GM18526 (cell line): ENCODE measurements around the gene CHMP4A.

Source experiments
- POLR2A ChIP-seq: IDR thresholded peaks from 3 replicates; pipeline ENCODE4 v1.6.1; 2011; ENCODE audit not compliant: insufficient read length; ENCODE audit errors: extremely low read depth

The CHMP4A gene

DNA sequence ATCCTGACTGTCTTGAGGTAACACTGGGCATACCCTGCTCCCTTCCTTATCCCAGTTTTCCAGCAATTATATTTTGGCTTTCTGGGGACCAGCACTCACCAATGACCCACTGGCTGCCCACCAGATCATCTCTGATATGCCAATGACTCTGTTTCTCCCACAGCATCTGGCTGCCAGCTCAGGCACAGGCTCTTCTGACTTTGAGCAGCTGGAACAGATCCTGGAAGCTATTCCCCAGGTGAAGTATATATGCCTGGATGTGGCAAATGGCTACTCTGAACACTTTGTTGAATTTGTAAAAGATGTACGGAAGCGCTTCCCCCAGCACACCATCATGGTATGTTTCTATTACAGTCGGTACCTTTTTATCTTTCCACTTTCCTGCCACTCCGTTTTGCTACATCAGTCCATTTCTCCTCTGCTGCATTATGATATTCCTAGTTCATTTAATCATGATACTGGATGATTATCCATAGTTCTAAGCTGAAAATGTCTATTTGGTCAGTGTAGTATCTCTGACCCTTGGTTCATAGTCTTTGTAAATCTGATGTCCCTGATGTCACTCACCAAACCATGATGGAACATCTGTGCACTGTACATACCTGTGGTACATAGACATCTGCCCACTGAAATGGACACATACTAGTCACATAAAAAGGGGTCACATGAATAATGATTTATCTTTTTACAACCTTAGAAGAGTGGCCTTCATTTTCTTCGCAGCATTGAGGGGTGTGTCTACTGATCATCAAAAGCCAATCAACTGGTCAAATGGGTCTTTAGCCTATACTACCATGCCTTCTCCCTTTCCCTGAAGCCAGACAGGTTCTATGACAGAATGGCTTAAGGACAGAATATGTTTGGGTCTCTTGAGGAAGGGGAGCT is 22.8 kb upstream of the CHMP4A start:
- no peak for TF ChIP-seq POLR2A

DNA sequence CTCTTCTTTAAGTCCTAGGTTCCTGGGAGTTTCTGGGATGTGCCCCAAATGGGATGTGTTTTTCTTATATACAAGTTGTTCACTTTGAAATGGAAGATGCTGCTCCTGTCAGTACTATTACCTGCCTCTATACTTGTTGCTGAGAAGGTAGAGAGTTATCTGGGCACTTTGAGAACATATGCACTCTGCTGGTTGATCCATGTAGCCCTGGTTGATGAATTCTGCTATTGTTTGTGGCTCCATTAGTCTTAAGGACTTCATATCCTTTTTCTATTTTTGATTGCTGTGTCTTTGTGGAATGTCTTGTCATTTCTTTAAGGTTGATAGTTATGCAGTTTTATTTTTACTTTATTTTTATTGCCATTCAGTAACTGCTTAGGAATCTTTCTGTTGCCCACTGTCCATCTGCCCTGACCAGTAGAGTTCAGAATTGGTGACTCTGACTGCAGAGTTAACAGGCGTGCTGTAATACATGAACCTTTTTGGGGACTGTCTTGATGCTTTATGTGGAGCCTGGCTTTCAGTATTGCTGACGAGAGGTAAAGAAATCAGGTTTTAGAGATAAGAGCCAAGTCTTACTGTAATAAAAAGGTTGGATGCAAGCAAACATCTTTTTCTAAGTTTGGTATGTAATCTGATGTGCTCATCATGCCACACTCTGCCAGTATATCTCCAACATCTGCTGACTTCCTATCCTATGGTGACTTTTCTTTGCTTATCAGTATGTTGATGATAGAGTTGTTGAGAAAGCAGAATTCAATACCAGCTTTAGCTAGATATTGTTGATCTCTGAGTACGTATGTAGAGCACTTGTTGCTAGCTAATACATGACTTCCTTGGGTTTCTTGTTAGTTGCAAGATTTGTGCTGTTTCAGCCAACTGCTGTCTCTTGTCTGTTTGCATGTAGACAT is 21.1 kb upstream of the CHMP4A start:
- TF ChIP-seq POLR2A, result no peak

DNA sequence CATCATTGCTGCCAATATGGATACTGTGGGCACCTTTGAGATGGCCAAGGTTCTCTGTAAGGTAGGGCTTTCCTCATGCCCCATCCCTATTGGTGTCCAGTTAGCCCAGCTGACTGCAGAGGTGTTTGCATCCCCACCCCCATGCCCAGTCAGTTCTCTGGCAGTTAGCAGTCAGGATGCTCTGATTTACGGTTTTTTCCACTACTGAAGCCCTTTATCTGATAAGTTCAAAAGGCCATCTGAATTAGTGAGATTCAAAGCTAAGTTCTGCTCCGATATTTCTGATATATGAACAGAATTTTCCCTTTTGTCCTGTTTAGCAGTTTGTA is 20.2 kb upstream of the CHMP4A start:
- no peak for TF ChIP-seq POLR2A

DNA sequence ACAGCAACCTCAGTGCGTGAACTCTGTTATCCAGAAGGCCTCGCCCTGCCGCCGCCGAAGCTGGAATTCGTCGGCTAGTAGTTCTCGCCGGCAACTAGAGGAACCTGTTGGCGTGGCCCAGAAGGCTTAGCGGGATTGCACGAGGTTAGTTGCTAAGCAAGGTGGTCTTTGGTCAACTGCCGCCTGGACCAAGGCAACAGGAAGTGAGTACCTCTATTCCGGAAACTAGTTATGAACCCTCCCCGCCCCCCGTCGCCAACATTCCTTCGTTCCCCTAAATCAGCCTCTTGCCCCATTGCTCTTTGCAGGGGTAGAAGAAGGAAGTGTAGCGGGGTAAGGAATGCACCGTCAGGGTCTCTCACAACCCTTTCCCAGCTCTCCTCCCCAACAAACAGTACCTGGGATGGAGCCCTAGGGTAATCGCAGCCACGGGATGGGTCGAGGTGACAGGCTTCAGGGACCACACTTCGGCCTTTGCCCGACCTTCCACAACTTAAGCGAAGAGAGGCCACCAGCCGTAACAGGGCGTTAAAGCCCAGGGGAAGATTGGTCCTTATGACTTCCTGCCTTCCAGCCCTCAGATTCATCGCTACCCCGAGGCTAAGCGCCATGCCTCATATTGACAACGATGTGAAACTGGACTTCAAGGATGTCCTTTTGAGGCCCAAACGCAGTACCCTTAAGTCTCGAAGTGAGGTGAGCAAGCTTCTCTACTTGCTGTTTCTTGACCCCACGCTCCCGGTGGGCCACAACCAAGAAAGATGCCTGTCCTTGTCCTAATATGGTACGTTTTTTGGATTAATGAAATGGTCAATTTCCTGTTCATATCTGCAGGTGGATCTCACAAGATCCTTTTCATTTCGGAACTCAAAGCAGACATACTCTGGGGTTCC is 19.6 kb upstream of the CHMP4A start, which contains the start of gene GMPR2:
Gene GMPR2, plus strand, starts transcription at position 285 of the 893 bp plus-strand sequence. Its CDS starts 325 bp downstream, at position 610.
- TF ChIP-seq POLR2A, result peak; percentile 51

DNA sequence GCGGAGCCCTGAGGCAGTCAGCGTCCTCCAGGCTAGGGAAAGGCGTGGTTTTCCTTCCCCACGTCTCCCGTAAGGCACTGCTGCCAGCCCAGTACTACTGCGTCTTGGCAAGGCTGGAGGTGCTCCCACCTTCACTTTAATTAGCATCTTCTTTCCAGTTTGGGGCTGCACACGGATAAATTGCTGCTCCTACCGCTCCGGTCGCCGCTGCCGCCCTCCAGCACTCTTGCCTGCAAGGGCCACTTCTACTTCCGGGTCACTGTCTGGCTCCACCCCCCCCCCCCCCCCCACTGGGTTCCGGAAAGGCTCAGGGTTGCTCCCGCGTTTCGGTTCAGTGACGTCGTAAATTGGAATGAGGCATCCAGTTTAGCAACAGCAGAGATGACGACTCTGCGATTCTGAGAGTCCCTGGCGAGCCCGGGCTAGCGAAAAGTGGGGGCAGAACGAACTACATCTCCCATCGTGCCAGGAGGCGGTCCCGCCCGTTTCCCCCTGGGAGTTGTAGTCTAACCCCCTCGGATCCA is 18.9 kb upstream of the CHMP4A start, which contains the start of gene NEDD8:
Gene NEDD8, minus strand, starts transcription at position 247 of the 524 bp plus-strand sequence. Its CDS starts 100 bp downstream, at position 147.
- TF ChIP-seq POLR2A, result peak; percentile 50

DNA sequence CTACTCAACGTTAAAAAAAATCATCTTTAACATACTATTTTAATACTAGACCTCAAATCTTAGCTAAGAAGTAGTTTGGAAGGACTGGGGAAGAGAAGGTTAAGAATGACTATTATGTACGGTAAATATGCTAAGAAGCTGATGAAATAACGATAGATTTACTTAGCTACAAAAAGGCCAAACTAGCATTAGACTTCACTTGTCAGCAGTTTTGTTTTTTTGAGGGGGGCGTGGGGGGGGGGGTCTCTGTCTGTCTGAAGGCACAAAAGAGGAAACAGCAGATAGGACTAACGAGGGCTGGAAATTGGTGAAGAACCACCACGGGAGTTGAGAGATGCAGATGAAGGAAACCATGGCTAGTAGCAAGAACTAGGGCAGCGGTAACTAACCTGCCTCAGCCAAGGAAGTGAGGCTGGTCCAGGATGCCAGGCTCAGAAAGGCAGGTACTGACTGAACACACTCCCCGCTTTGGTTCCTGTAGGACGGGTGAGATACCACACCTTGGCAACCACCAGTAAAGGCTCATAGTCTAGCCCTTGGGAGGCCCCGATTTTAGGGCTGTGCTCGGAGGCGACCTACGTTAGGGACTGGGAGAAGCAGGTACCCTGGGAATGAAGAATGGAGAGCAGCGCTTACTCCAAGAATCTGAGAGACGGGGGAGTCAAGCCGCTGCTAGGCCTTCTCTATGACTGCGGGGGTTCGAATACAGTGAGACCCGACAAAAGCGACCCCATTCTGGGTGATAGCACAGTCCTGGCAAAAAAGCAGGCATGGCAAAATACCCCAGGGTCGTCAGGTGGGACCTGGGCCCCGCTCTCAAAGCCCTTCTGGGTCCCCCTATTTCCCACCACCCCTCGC is 18.2 kb upstream of the CHMP4A start:
- TF ChIP-seq POLR2A, result no peak

DNA sequence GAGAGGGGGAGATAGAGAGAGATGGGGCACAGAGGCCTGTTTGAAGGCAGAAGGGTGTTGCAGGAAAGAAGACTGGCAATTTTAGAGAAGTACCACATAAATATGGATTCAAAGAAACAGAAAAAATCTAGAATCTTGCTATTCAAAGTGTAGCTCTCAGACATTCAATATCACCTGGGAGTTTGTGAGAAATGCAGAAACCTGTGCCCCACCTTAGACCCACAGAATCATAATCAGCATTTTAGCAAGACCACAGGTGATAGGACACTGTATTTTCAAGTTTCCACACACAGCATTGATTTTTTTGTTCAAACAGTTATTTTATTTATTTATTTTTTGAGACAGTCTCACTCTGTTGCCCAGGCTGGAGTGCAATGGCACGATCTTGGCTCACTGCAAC is 15.6 kb upstream of the CHMP4A start:
- no peak for TF ChIP-seq POLR2A

DNA sequence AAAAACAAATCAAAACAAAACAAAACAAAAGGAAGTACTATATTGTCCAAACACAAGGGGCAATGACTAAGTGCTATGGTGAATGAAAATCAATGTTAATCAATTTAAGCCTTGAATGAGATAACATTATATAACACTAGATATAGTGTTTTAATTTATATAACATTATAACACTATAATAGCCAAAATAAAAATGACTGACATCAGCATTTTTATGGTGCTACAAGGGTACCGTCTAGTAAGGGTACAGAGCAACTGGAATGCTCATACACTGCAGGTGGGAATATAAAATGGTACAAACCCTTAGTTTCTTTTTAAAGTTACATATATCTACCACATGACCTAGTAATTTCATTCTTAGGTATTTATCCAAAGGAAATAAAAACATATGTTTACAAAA is 13.2 kb upstream of the CHMP4A start:
- no peak for TF ChIP-seq POLR2A

DNA sequence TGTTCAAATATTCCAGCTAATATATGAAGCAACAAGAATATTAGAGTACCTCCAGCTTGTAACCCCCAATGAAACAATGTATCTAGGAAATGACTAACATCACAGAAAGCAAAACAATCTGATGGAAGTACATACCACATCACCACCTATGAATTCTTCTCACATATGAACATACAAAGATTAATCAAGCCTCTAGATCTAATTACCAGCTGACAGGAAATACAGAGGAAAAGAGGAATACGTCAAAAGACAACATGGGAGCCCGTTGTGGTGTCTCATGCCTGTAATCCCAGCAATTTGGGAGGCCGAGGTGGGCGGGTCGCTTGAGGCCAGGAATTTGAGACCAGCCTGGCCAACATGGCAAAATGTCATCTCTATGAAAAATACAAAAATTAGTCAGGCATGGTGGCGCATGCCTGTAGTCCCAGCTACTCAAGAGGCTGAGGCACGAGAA is 11.4 kb upstream of the CHMP4A start:
- no peak for TF ChIP-seq POLR2A

DNA sequence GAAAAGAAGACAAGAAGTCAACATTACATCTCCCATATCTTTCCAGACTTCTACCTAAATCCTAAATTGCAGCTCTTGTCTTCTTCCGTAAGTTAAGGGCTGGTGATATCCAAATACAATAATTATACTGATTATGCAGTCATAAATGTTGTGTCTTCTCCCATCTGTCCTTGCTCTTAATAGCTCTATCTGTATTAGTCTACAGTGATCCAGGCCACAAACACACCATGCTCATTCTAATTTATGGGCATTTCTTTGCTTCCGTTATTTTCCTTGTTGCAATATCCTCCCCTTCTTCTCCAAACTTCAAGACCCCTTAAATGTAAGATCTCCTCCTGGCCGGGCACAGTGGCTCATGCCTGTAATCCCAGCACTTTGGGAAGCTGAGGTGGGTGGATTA is 6.2 kb upstream of the CHMP4A start:
- TF ChIP-seq POLR2A, result no peak

DNA sequence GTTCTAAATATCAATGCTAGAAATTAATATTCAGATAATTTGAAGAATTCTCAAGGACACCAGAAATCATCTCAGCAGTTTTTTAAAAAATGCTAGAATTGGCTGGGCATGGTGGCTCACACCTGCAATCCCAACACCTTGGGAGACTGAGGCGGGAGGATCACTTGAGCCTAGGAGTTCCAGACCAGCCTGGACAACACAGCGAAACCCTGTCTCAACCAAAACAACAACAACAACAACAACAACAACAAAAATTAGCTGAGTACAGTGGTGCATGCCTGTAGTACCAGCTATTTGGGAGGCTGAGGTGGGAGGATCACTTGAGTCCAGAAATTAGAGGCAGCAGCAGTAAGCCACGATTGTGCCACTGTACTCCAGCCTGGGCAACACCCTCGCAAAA is 5.8 kb upstream of the CHMP4A start:
- TF ChIP-seq POLR2A, result no peak

DNA sequence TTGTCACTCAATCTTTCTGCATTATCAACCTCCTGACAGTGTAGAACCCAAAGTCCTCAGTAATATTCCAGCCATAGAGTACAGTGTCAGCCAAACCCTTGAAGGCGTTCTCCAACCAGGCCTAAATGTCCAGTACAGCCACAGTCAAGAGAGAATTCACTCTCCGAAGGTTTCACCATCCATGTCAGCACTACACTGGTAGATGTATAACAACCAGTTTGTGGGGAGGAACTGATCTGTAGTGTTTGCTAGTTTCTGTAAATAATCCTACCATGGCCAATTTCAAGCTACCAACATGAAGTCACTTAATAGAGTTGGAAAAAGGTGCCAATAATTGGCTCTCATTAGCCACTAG is 3.0 kb upstream of the CHMP4A start:
- no peak for TF ChIP-seq POLR2A

DNA sequence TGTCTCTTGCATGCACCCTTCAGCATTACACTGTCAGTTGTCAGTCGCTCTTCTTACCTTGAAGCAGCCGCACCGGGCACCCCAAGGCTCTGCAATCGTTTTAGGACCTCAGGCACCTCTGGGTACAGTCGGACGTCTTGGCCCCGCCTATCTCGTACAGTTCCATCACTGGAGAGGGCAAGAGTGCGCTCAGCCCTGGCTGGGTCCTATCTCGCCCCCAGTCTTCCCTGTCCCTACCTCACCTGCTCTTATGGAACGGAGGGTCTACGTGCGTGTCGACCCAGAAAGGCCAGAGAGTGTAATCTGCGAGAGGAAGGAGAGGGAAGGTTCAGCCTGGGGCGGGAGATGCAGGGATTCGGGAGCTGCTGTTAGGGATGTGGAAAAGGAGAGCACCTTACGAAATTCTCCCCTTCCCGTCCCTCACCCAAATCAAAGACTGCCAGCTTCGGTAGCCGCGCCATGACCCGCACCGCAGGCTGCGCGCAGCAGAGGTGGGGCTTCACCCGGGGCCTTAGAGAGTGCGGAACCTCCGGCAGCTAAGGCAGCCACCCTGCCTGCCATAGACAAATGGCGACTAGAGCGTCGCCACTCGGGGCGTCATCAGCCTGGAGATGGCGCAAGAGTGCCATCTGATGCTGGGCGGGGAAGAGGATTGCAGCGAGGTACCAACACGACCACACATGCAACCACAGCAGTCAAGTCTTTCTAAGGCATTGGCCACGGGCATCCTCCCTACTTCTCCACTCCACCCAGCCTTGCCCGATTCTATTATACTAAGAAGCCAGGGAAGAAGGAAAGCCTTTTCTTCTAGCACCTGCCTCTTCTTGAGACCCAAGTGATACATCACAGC is 2.4 kb upstream of the CHMP4A start, which contains the start of gene MDP1:
Gene MDP1, minus strand, starts transcription at position 572 of the 850 bp plus-strand sequence. Its CDS starts 111 bp downstream, at position 461.
- TF ChIP-seq POLR2A, result peak; percentile 73
